NCI-H2171 treated with DMSO at 0.1 percent for 48 hours (cell line): ENCODE measurements around the gene PTX4.

ENCODE experiments used
- DNase-seq: peaks from one replicate; lab custom pipeline; 2025; lab: John Stamatoyannopoulos, UW

The PTX4 gene

GRCh38 chr16:1500465-1501150, 11.9 kb upstream of the PTX4 start:
- DNase-seq: no peak

- DNase-seq: no peak
Measured at GRCh38 chr16:1499756-1500464, 11.2 kb upstream of the PTX4 start.

GRCh38 chr16:1498899-1499676, 10.3 kb upstream of the PTX4 start:
- DNase-seq: no peak

- DNase-seq: no peak
Measured at GRCh38 chr16:1497014-1497598, 8.4 kb upstream of the PTX4 start.

- DNase-seq: no peak
Measured at GRCh38 chr16:1496464-1496863, 7.7 kb upstream of the PTX4 start.

- no peak for DNase-seq
Measured at GRCh38 chr16:1495889-1496262, 7.1 kb upstream of the PTX4 start.

GRCh38 chr16:1495211-1495888, 6.6 kb upstream of the PTX4 start:
- no peak for DNase-seq

GRCh38 chr16:1494711-1495110, 6.0 kb upstream of the PTX4 start:
- DNase-seq: no peak

GRCh38 chr16:1494129-1494640, 5.4 kb upstream of the PTX4 start:
- DNase-seq: no peak

GRCh38 chr16:1493746-1494094, 5.0 kb upstream of the PTX4 start:
- no peak for DNase-seq

- DNase-seq: peak; percentile 68
Measured at GRCh38 chr16:1492923-1493745, 4.4 kb upstream of the PTX4 start, which contains the start of gene TELO2. Gene TELO2 (plus strand): TSS chr16:1493360. CDS start chr16:1494282, 922 bp downstream.

GRCh38 chr16:1492082-1492922, 3.6 kb upstream of the PTX4 start:
- DNase-seq: no peak

GRCh38 chr16:1491327-1491726, 2.6 kb upstream of the PTX4 start:
- DNase-seq: no peak

GRCh38 chr16:1489077-1489476, 333 bp upstream of the PTX4 start:
- no peak for DNase-seq

GRCh38 chr16:1488054-1488601, 616 bp downstream of the PTX4 start:
- no peak for DNase-seq

GRCh38 chr16:1487395-1488053, 1.2 kb downstream of the PTX4 start:
- no peak for DNase-seq

- DNase-seq: no peak
Measured at GRCh38 chr16:1486551-1487390, 2.0 kb downstream of the PTX4 start.

GRCh38 chr16:1485847-1486496, 2.8 kb downstream of the PTX4 start:
- no peak for DNase-seq
